ENCODE data around the gene YY1.
A peak's percentile ranks its signal among the peaks of the same experiment; 100 is the strongest.
"Not testable (repeated sequence)": the region's sequence is repeated elsewhere in the genome, so short reads cannot be mapped to it uniquely, and the experiment has no call there.

The YY1 gene

GRCh38 chr14:100292301-100292775, 53.4 kb downstream of the YY1 start:
- no peak for DNase-seq
- in situ Hi-C loops (cut with MboI; ENCODE audit: low pct_unique_long_range_greater_than_20kb, low sequenced_read_pairs): no loop called here

- DNase-seq: no peak
- in situ Hi-C loops (cut with MboI; ENCODE audit: low pct_unique_long_range_greater_than_20kb, low sequenced_read_pairs): no loop called here
These were observed 54.0 kb downstream of the YY1 start for GRCh38 chr14:100292776-100293461.

- DNase-seq: no peak
- in situ Hi-C loops (cut with MboI; ENCODE audit: low pct_unique_long_range_greater_than_20kb, low sequenced_read_pairs): no loop called here
These were observed 54.7 kb downstream of the YY1 start for GRCh38 chr14:100293497-100294212.

- in situ Hi-C loops (cut with MboI; ENCODE audit: low pct_unique_long_range_greater_than_20kb, low sequenced_read_pairs): no loop called here
- no peak for DNase-seq
These were observed 55.4 kb downstream of the YY1 start for GRCh38 chr14:100294213-100294962.

GRCh38 chr14:100294963-100295330, 56.0 kb downstream of the YY1 start:
- in situ Hi-C loops (cut with MboI; ENCODE audit: low pct_unique_long_range_greater_than_20kb, low sequenced_read_pairs): no loop called here
- no peak for DNase-seq

- DNase-seq: no peak
- in situ Hi-C loops (cut with MboI; ENCODE audit: low pct_unique_long_range_greater_than_20kb, low sequenced_read_pairs): no loop called here
These were observed 56.6 kb downstream of the YY1 start for GRCh38 chr14:100295376-100296105.

GRCh38 chr14:100296106-100296651, 57.2 kb downstream of the YY1 start:
- in situ Hi-C loops (cut with MboI; ENCODE audit: low pct_unique_long_range_greater_than_20kb, low sequenced_read_pairs): no loop called here

GRCh38 chr14:100296729-100297128, 57.8 kb downstream of the YY1 start:
- DNase-seq; in situ Hi-C loops (cut with MboI; ENCODE audit: low pct_unique_long_range_greater_than_20kb, low sequenced_read_pairs): not testable (repeated sequence)

More at GRCh38 chr14:100296106-100296651, 57.2 kb downstream of the YY1 start:
- peak; percentile 85 for DNase-seq

GRCh38 chr14:100297320-100298300, 58.7 kb downstream of the YY1 start:
- in situ Hi-C loops (cut with MboI; ENCODE audit: low pct_unique_long_range_greater_than_20kb, low sequenced_read_pairs): no loop called here

GRCh38 chr14:100298551-100299237, 59.8 kb downstream of the YY1 start:
- DNase-seq: no peak
- in situ Hi-C loops (cut with MboI; ENCODE audit: low pct_unique_long_range_greater_than_20kb, low sequenced_read_pairs): no loop called here

More at GRCh38 chr14:100297320-100298300, 58.7 kb downstream of the YY1 start:
- DNase-seq: peak; percentile 81

- DNase-seq: no peak
- in situ Hi-C loops (cut with MboI; ENCODE audit: low pct_unique_long_range_greater_than_20kb, low sequenced_read_pairs): no loop called here
These were observed 60.3 kb downstream of the YY1 start for GRCh38 chr14:100299238-100299560.

- in situ Hi-C loops (cut with MboI; ENCODE audit: low pct_unique_long_range_greater_than_20kb, low sequenced_read_pairs): no loop called here
- DNase-seq: no peak
These were observed 63.7 kb downstream of the YY1 start for GRCh38 chr14:100302616-100303015.

- no peak for DNase-seq
- in situ Hi-C loops (cut with MboI; ENCODE audit: low pct_unique_long_range_greater_than_20kb, low sequenced_read_pairs): no loop called here
These were observed 64.2 kb downstream of the YY1 start for GRCh38 chr14:100303179-100303578.

GRCh38 chr14:100303925-100304324, 65.0 kb downstream of the YY1 start:
- DNase-seq: no peak
- in situ Hi-C loops (cut with MboI; ENCODE audit: low pct_unique_long_range_greater_than_20kb, low sequenced_read_pairs): no loop called here

GRCh38 chr14:100304825-100305323, 65.9 kb downstream of the YY1 start:
- in situ Hi-C loops (cut with MboI; ENCODE audit: low pct_unique_long_range_greater_than_20kb, low sequenced_read_pairs): no loop called here
- DNase-seq: peak; percentile 47

- in situ Hi-C loops (cut with MboI; ENCODE audit: low pct_unique_long_range_greater_than_20kb, low sequenced_read_pairs): no loop called here
- peak; percentile 67 for DNase-seq
These were observed 66.6 kb downstream of the YY1 start for GRCh38 chr14:100305324-100306100.

Measured in KBM-7 (cell line).